ENCODE results near the gene TMEM242.
"Not testable (repeated sequence)": the region's sequence is repeated elsewhere in the genome, so short reads cannot be mapped to it uniquely, and the experiment has no call there.

Gene TMEM242

DNA sequence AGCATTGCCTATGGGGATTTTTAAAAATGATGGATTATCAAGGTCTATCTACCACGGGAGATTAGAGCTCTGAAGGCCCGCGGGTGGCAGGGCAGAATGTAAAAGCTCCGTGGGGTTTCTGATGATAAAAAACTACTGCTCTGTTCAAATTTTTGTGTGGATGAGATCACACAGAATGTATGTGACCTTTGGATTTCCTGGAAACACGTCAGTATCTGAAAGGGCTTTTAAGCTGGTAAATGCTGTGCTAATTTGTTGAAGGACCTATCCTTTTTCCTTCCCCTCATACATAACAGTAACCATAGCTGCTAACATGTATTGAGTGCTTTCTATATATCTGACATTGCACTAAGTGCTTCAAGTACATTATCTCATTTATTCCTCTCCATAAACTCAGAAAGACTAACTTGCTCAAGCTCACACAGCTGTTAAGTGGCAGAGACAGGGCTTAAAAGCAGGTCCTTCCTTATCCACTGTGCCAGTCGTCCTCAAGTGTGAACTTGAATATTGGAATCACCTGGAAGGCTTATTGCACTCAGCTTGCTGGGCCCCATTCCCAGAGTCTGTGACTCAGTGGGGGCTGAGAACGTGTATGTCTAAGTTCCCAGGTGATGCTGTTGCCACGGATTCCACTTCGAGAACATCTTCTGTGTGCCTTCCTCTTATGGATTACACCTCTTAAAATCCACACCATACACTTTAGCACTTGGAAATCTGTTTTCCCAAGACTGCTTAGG lies 1.9 kb upstream of the TMEM242 start:
- Histone ChIP-seq H3K36me3 (ENCODE audit: control insufficient read depth, insufficient read depth, low read length) (peaks cover 7% of the 10 kb centered on the region), H3K4me1 (ENCODE audit: control insufficient read depth, insufficient read depth, low read length, poor library complexity, severe bottlenecking) (peaks cover 5% of the 10 kb centered on the region), H3K4me3 (ENCODE audit: extremely low read depth, insufficient read depth, low read length, poor library complexity, severe bottlenecking) (no peak overlapping the region), H3K9me3 (ENCODE audit: control insufficient read depth, low read length) (no peaks in the 10 kb centered on the region), H3K27ac (ENCODE audit: low read depth, low read length, severe bottlenecking) (no peak overlapping the region)
- 88 to 98% methylated on average over 8 of the region's 9 CpGs for WGBS, 2 experiments (ENCODE audit: insufficient coverage in 2 of 2)

DNA sequence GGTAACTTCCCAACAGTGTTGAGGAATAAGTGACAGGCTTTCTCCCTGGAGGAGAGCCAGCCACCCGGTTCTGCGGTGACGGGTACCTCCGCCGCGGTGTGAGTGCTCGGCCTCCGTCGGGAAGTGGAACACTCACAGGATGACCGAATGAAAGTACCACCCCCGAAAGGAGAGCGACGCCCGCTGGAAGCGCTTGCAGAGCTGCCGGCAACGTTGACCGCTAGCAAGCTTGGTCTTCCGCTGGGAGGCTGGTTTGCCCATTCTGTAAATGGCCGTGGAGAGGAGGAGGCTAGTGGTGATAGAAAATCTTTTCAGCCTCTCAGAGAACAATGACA lies 614 bp upstream of the TMEM242 start:
- Histone ChIP-seq H3K4me1 (ENCODE audit: control insufficient read depth, insufficient read depth, low read length, poor library complexity, severe bottlenecking) (no peaks in the 10 kb centered on the region), H3K27ac (ENCODE audit: low read depth, low read length, severe bottlenecking) (peak overlapping the region; percentile 88), H3K9me3 (ENCODE audit: control insufficient read depth, low read length) (no peaks in the 10 kb centered on the region), H3K36me3 (ENCODE audit: control insufficient read depth, insufficient read depth, low read length) (peaks cover 13% of the 10 kb centered on the region), H3K4me3 (ENCODE audit: extremely low read depth, insufficient read depth, low read length, poor library complexity, severe bottlenecking) (peak overlapping the region; percentile 76)
- 0 to 1% methylated on average over 18 to 19 of the region's 20 CpGs for WGBS, 2 experiments (ENCODE audit: insufficient coverage in 2 of 2)

- H3K9me3 ChIP-seq (ENCODE audit: control insufficient read depth, low read length): no peaks in the 10 kb centered on the region
- peak overlapping the region; percentile 76 for H3K4me3 ChIP-seq (ENCODE audit: extremely low read depth, insufficient read depth, low read length, poor library complexity, severe bottlenecking)
- peaks cover 23% of the 10 kb centered on the region for H3K36me3 ChIP-seq (ENCODE audit: control insufficient read depth, insufficient read depth, low read length)
- 0 to 2% methylated on average over 7 of the region's 21 CpGs for WGBS, 2 experiments (ENCODE audit: insufficient coverage in 2 of 2)
- H3K4me1 ChIP-seq (ENCODE audit: control insufficient read depth, insufficient read depth, low read length, poor library complexity, severe bottlenecking): no peaks in the 10 kb centered on the region
- H3K27ac ChIP-seq (ENCODE audit: low read depth, low read length, severe bottlenecking): peak overlapping the region; percentile 88
Measured at GRCh38 chr6:157322792-157323254, 496 bp downstream of the TMEM242 start.

DNA sequence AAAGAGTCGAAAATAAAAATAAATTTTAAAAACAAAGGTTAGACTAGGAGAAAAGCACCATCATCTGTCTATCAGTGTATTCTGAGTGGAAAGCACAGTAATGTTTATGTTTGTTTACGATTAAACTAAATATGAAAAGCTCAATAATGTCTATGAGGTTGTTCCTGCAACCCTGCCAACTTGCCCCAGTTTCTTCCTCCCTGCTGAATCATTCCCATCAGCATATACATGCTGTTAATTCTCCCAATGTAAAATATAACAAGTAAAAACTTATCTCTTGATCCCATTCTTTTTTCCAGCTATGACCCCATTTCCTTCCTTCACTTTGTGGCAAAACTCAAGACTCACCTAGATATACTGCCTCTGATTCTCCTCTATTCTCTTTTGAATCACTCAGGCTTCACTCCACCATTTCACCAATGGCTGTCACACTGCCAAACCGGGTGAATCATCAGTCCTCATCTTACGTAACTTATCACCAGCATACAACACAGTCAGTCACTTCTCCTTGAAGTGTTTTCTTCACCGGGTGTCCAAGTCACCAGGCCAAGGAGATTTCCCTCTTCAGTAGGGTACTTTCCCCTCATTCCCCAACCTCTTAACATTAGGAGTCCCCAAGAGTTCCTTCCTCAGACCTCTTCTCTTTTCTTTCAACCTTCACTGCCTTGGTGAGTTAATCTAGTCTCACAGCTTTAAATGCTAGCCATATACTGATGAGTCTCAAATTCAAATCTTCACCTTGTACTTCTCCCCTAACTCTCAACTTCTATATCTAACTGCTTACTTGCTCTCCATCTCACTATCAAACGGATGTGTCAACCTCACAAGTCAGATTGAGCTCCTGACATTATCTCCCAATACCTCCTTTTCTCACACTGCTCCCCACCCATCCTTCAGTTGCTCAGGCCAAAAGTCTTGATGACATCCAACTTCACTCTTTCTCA lies 6.2 kb downstream of the TMEM242 start:
- H3K9me3 ChIP-seq (ENCODE audit: control insufficient read depth, low read length): no peaks in the 10 kb centered on the region
- WGBS, 2 experiments (ENCODE audit: insufficient coverage in 2 of 2): 84 to 93% methylated on average over 4 of the region's 6 CpGs
- H3K4me1 ChIP-seq (ENCODE audit: control insufficient read depth, insufficient read depth, low read length, poor library complexity, severe bottlenecking): peaks cover 2% of the 10 kb centered on the region
- H3K27ac ChIP-seq (ENCODE audit: low read depth, low read length, severe bottlenecking): no peak overlapping the region
- peaks cover 59% of the 10 kb centered on the region for H3K36me3 ChIP-seq (ENCODE audit: control insufficient read depth, insufficient read depth, low read length)
- no peak overlapping the region for H3K4me3 ChIP-seq (ENCODE audit: extremely low read depth, insufficient read depth, low read length, poor library complexity, severe bottlenecking)

DNA sequence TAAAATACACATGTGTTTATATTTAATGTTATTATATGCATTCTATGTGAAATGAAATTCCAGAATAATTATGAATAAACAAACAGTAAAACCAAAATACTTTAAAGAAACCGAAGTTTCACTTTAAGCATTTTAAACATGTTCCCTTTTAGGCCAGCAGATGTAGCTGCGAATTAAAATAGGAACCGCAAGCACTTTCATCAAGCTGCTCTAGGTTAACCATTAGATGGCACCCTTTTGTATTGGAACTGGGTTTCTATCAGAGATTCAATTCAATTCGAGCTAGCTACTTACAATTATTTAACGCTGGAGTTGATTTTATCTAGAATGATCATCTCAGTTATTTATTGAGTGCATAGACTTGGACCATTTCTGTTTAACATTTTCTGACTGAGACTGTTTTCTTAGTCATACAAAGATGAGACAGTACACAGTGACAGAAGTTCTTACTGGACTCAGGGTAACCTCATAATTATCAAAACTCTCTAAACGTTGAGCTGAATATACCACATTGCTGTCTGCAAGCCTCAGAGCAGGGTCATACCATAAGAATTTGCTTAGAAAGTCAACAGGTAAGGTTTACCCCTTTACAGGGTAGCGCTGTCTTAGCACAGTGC lies 8.5 kb downstream of the TMEM242 start:
- Histone ChIP-seq H3K36me3 (ENCODE audit: control insufficient read depth, insufficient read depth, low read length) (peaks cover 56% of the 10 kb centered on the region), H3K4me3 (ENCODE audit: extremely low read depth, insufficient read depth, low read length, poor library complexity, severe bottlenecking) (no peak overlapping the region), H3K27ac (ENCODE audit: low read depth, low read length, severe bottlenecking) (no peak overlapping the region), H3K9me3 (ENCODE audit: control insufficient read depth, low read length) (no peaks in the 10 kb centered on the region), H3K4me1 (ENCODE audit: control insufficient read depth, insufficient read depth, low read length, poor library complexity, severe bottlenecking) (peaks cover 2% of the 10 kb centered on the region)
- WGBS, 2 experiments (ENCODE audit: insufficient coverage in 2 of 2): 43 to 48% methylated on average over 3 to 4 of the region's 7 CpGs

DNA sequence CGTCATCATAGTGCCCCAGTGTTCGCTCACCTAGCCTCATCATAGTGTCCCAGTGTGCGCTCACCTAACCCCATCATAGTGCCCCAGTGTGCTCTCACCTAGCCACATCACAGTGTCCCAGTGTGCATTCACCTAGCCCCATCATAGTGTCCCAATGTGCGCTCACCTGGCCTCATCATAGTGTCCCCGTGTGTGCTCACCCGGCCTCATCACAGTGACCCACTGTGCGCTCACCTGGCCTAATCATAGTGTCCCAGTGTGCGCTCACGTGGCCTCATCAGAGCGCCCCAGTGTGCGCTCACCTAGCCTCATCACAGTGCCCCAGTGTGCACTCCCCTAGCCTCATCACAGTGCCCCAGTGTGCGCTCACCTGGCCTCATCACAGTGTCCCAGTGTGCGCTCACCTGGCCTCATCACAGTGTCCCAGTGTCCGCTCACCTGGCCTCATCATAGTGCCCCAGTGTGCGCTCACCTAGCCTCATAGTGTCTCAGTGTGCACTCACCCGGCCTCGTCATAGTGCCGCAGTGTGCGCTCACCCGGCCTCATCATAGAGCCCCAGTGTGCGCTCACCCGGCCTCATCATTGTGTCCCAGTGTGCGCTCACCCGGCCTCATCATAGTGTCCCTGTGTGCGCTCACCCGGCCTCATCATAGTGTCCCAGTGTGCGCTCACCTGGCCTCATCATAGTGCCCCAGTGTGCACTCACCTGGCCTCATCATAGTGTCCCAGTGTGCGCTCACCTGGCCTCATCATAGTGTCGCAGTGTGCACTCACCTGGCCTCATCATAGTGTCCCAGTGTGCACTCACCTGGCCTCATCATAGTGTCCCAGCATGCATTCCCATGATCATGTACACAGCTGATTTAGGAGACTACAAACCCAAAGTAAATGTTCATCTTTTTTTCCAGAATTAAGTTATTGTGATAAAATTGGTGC lies 9.5 kb downstream of the TMEM242 start:
- 90% methylated on average over 29 of the region's 29 CpGs for WGBS, 2 experiments (ENCODE audit: insufficient coverage in 2 of 2)
- Histone ChIP-seq H3K4me3 (ENCODE audit: extremely low read depth, insufficient read depth, low read length, poor library complexity, severe bottlenecking) (no peak overlapping the region), H3K9me3 (ENCODE audit: control insufficient read depth, low read length) (no peaks in the 10 kb centered on the region), H3K27ac (ENCODE audit: low read depth, low read length, severe bottlenecking) (no peak overlapping the region), H3K4me1 (ENCODE audit: control insufficient read depth, insufficient read depth, low read length, poor library complexity, severe bottlenecking) (peaks cover 2% of the 10 kb centered on the region), H3K36me3 (ENCODE audit: control insufficient read depth, insufficient read depth, low read length) (peaks cover 51% of the 10 kb centered on the region)

DNA sequence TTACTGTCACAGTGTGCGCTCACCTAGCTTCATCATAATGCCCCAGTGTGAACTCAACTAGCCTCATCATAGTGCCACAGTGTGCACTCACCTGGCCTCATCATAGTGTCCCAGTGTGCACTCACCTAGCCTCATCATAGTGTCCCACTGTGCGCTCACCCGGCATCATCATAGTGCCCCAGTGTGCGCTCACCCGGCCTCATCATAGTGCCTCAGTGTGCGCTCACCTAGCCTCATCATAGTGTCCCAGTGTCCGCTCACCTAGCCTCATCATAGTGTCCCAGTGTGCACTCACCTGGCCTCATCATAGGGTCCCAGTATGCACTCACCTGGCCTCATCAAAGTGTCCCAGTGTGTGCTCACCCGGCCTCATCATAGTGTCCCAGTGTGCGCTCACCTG lies 10.6 kb downstream of the TMEM242 start:
- Histone ChIP-seq H3K9me3 (ENCODE audit: control insufficient read depth, low read length) (no peaks in the 10 kb centered on the region), H3K27ac (ENCODE audit: low read depth, low read length, severe bottlenecking) (no peak overlapping the region), H3K4me1 (ENCODE audit: control insufficient read depth, insufficient read depth, low read length, poor library complexity, severe bottlenecking) (peaks cover 2% of the 10 kb centered on the region), H3K36me3 (ENCODE audit: control insufficient read depth, insufficient read depth, low read length) (peaks cover 41% of the 10 kb centered on the region), H3K4me3 (ENCODE audit: extremely low read depth, insufficient read depth, low read length, poor library complexity, severe bottlenecking) (no peak overlapping the region)
- WGBS, 2 experiments (ENCODE audit: insufficient coverage in 2 of 2): 81 to 82% methylated on average over 9 of the region's 9 CpGs

- peaks cover 29% of the 10 kb centered on the region for H3K36me3 ChIP-seq (ENCODE audit: control insufficient read depth, insufficient read depth, low read length)
- not testable (repeated sequence) for H3K4me1 ChIP-seq (ENCODE audit: control insufficient read depth, insufficient read depth, low read length, poor library complexity, severe bottlenecking); H3K9me3 ChIP-seq (ENCODE audit: control insufficient read depth, low read length); H3K4me3 ChIP-seq (ENCODE audit: extremely low read depth, insufficient read depth, low read length, poor library complexity, severe bottlenecking); H3K27ac ChIP-seq (ENCODE audit: low read depth, low read length, severe bottlenecking)
- 89% methylated on average over 3 to 4 of the region's 5 CpGs for WGBS, 2 experiments (ENCODE audit: insufficient coverage in 2 of 2)
Measured at GRCh38 chr6:157310693-157311092, 12.6 kb downstream of the TMEM242 start.

GRCh38 chr6:157307661-157308060 lies 15.7 kb downstream of the TMEM242 start:
- Histone ChIP-seq H3K4me1 (ENCODE audit: control insufficient read depth, insufficient read depth, low read length, poor library complexity, severe bottlenecking) (peaks cover 14% of the 10 kb centered on the region), H3K36me3 (ENCODE audit: control insufficient read depth, insufficient read depth, low read length) (peaks cover 10% of the 10 kb centered on the region), H3K4me3 (ENCODE audit: extremely low read depth, insufficient read depth, low read length, poor library complexity, severe bottlenecking) (no peak overlapping the region), H3K27ac (ENCODE audit: low read depth, low read length, severe bottlenecking) (no peak overlapping the region), H3K9me3 (ENCODE audit: control insufficient read depth, low read length) (no peaks in the 10 kb centered on the region)
- 84 to 87% methylated on average over 4 of the region's 5 CpGs for WGBS, 2 experiments (ENCODE audit: insufficient coverage in 2 of 2)
